Stimulated activated naive CD8-positive, alpha-beta T cell treated with anti-CD3 and anti-CD28 coated beads, Interleukin-15, Interleukin-2, amounts not matched to agents 100 U/mL and 50 U/mL, for 24 hours (primary cell): Measurements from ENCODE around the gene GPR34.
A peak's percentile ranks its signal among the peaks of the same experiment; 100 is the strongest.
"Not testable (repeated sequence)": the region's sequence is repeated elsewhere in the genome, so short reads cannot be mapped to it uniquely, and the experiment has no call there.

Source experiments
- ATAC-seq: fragments of 150-1000 bp; cut with Tn5 transposase; one replicate; pipeline ENCODE4 v1.10.0; 2021
- DNase-seq: peaks from one replicate; pipeline ENCODE4 v3.0.0; 2021

GPR34 gene, protein sequence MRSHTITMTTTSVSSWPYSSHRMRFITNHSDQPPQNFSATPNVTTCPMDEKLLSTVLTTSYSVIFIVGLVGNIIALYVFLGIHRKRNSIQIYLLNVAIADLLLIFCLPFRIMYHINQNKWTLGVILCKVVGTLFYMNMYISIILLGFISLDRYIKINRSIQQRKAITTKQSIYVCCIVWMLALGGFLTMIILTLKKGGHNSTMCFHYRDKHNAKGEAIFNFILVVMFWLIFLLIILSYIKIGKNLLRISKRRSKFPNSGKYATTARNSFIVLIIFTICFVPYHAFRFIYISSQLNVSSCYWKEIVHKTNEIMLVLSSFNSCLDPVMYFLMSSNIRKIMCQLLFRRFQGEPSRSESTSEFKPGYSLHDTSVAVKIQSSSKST

DNA sequence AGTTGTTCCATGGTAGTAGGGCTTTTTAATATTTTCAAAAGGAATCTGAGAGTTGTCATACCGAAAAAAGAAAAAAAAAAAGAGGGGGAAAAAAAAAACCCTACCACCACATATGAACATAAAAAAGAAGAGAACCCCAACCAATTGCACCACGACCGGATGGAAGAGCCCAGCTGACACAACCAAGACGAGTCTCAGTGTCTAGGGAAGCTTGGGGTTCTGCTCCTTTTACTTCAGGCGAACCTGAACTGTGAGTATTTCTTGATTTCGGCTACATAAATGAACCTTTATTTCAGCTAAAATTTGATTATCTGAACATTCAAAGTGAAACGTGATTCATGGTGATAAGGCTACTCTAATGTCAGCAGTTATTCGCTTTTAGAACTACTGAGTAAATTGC is at the start of gene GPR34:
GPR34 (plus strand) TSS at position 139 of the 400 bp plus-strand sequence. CDS start 6,661 bp downstream, outside the sequence.
- ATAC-seq (peak; percentile 93), DNase-seq (no peak)

DNA sequence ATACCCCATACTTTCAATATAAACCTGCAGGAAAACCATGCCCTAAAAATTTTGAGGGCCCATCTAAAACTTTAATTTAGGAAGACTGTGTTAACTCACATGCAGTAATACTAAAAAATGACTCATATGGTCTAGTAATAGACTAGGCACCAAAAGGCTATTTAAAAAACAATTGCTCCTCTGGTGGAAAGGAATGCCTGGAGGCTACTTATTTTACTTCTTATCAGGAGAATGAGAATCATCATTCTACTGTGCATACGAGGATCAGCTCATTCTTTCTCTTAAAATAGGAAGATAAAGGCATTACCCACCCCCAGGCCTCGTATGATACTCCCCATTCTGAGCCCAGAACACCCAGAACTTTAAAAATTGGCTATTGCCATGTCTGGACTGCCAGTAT is 42.6 kb upstream of the GPR34 start:
- not testable (repeated sequence) for ATAC-seq, DNase-seq

DNA sequence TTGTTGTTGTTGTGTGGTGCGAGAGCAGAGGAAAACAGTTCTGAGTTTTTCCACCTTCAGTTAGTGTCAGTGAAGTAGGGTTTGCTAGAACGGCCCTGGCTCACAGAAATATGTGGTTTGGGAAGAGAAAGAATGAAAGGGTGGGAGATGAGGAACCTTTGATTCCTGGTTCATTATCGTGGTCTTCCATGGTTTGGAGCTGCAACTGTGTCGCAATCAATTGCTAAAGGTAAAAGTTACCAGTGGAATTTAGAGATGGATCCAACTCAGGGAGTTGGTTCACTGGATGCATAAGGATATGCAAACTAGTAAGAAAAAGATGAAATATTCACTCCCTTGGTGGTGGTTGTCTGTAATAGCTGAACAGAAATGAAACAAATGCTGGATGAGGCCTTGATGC is 35.6 kb upstream of the GPR34 start:
- DNase-seq (no peak), ATAC-seq (no peak)

DNA sequence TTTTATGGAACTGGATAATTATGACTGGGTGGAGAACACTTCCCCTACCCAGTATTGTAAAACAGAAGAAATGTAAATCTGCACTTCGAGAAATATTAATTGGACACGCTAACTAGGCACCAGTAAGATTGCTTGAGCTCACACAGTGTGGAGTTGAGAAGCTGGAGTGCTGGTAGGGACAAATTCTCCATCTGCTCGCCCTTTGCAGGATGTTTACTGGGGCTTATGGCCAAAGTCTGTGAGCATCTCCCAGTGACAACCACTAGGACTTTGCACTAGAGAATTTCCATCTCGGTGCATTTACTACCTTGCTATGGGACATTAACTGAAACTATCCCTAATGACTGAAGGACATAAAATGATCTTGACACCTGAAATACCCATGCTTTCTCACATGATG is 33.7 kb upstream of the GPR34 start:
- ATAC-seq (no peak), DNase-seq (no peak)

DNA sequence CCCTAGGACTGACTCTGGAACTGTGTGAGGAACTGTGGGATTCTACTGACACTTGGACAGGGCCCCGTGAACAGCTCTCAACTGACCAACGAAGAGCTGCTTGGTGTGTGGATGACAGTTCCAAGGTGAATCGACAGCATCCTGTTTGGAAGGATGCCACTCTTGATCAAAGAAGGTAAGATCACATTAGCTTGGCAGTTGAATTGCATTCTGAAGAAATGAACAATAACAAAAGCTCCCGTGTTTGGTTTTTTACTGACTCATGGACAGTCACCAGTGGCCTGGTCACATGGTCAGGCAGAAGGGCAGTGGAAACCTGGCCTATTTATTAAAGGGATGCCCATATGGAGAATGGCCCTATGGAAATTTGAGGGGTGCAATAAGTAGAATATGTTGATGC is 33.1 kb upstream of the GPR34 start:
- DNase-seq: no peak

DNA sequence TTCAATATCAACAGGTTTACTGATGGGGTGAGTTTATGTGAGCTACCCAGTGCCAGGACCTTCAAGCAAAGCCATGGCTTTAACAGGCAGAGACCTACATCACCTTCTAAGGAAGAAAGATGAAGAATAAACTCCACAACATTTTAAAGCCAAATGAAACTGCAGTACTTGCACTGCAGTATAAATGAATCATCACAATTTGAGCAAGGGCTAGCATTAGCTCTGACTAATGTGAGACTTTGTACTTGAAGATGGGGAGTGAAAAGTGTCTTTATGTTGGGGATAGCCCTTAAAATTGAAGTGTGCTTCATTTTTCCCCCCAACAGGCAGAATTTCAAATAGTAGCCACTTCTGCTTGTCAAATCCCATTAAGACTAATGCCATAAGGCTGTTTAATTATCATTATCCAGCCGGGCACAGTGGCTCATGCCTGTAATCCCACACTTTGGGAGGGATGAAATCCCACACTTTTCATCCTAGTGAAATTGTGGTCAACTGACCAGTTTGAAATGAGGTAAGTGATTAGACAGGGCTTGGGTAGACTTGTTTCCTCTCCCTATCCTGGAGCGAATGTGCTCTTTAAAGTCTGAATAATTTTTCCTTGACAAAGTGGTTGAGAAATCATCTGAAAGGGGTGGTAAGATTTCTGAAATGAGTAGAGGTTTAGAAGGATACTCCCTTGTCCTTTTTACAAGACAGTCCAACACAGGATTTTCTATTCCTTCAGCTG is 27.2 kb upstream of the GPR34 start:
- no peak for ATAC-seq
- no peak for DNase-seq

More for the DNA sequence above, 33.1 kb upstream of the GPR34 start:
- no peak for ATAC-seq

DNA sequence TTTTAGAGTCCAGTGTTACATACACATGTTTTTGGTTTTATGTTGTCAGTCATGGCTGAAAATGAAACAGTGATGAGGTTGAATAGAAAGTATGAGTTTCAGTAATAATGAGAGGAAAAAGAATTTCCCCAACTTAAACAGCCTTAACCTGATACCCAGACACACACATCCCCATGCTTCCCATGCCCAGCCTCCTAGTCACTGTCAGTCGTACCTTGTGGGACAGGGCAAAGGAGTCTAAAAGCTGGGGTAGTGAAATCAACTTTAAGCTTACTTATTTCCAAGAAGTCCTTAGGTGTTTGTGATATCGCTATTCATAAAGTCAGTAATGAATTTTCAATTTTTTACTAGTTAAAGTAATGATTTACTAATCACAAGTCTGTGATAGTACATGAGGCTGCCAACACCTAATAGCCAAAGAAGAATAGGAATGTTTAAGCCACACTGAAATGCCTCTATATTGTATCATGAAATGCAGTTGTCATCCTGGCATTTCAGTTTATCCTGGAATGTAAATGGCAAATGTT is 24.3 kb upstream of the GPR34 start:
- DNase-seq: peak; percentile 22
- ATAC-seq: peak; percentile 83

DNA sequence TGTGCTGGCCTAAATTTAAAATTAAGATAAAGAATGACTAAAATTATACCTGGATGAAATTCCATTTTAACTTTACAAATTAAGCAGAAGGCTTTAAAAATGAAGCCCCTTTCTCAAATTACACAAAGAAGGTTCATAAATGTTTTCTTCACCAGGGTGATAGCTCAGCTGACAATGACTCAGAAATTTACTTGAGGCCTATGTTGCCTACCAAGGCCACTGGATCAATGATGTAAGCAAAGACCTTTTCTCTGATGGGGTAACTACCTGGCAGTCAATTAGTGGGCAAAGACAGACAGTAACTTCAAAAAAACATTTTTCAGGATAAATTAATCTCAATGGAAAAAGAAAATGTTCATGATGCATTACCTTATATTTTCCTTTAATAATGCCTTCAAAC is 23.9 kb upstream of the GPR34 start:
- DNase-seq: no peak
- no peak for ATAC-seq

DNA sequence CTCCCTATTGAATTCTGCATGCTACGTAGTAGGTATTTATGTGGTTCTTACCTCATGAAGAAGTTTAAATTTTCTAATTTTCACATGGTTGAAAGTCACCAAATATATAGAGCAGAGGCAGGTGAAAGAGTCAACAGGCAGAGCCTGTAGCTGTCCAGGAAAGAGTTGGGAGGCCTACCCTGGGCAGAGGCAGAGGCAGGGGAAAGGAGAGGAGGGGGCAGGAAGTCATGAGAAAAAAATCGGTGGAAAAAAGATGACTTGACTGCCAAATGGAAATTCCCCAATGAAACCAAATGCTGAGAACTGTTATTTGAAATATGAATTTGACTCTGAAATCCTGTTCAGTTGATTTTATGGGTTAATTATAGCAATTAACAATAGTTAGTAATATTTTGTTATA is 23.1 kb upstream of the GPR34 start:
- DNase-seq: no peak

DNA sequence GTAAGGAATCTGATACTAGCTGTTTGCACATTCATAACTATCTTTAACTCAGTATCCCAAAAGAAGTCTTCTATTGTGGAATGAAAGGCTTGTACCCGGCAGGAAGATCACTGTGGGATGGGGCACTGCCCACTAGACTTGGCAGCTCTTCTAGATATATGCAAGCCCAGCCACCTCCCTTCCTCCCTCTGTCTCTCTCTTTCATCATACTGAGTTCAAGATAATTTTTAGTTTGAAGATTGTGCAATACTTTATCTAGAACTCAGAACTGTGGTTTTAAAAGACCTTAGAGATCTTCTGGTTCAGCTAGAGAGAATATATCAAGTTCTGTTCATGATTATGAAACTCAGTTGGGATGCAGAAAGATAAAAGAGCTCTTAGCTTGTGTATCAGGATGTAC is 22.5 kb upstream of the GPR34 start:
- ATAC-seq (peak; percentile 26), DNase-seq (no peak)

More for the DNA sequence above, 23.1 kb upstream of the GPR34 start:
- ATAC-seq: no peak

DNA sequence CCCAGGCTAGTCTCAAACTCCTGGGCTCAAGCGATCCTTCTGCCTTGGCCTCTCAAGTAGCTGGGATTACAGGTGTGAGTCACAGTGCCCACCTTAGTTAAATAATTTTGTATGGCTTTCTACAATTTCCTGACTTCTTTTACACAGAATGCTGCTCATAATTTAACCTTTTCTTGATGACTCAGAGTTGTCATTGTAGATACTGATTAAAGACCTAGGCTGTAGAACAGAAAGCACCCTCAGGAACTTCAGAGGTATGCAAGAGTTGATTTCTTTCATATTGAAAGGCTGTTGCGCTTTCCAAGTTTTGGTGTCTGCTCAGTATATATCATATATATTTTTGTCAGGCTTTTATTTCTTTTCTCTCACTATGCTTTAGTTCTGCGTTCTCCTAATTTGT is 21.1 kb upstream of the GPR34 start:
- peak; percentile 56 for ATAC-seq
- no peak for DNase-seq

DNA sequence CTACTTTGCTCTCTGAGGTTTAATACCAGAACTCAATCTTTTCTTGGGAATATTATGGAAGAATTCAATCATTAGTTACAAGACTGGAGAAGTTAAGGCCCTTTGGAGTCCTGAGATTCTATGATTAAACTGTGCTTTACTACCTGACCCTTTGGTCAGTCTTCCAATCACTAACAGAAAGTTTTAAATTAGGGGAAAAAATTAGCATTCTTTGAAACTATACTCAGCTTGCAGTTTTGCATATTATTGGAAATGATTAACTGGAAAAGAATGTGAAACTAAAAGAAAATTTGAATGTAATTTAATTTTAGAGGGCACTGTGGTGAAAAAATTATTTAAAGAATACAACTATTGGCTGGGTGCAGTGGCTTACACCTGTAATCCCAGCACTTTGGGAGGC is 18.7 kb upstream of the GPR34 start:
- DNase-seq: no peak
- no peak for ATAC-seq

DNA sequence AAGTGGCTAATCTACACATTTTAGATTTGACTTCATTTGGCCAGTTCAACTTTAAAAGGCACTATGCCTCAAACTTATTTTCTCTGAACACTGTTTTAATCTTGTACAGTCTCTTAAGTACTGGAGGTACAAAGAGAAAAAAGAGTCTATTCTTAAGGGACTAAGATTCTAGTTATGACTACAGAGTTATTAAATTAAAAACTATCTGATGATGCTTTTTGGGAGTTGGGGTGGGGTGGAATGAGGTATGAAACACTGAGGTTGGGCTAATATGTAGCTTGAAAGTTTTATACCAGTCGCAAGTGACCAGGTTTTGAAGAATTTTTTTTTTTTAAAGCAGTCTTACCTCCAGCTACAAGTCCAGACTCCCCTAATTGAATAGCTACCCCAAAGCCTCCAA is 17.7 kb upstream of the GPR34 start:
- DNase-seq (no peak), ATAC-seq (no peak)

DNA sequence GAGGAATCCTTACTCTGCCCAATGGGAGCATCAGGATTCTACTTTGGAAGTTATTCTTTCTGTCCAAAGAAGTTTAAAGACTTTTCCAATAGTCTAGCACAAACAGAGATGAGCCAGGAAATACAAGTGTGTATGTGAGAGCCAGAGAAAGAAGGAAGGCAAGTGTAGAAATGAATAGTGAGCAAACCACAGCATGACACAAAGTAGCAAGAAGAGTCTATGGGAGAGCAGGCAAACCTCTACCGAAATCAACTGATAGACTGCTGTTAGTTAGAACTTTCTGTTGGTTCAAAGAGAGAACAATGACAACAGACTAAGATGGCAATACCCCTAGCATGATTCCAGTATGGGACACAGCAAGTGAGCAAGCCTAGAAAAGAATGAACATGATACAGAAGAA is 16.1 kb upstream of the GPR34 start:
- no peak for ATAC-seq
- DNase-seq: no peak

DNA sequence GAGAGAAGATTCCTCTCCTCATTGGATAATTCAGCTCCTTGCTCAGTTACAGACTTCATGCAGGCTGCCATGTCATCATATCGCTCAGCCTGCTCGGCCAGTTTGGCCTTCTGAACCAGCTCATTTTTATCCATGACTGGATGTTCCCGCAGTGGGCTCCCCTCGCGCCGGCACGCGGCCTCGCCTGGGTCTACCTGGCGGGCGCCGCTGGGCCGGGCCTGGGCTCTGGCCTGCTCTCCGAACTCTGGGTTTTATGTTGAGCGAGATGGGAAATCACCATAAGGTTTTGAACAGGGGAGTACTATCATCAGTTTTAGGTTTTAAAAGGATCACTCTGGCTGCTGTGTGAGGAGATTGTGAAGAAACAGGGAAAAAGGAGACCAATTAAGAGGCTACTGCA is 12.4 kb upstream of the GPR34 start:
- not testable (repeated sequence) for ATAC-seq, DNase-seq

DNA sequence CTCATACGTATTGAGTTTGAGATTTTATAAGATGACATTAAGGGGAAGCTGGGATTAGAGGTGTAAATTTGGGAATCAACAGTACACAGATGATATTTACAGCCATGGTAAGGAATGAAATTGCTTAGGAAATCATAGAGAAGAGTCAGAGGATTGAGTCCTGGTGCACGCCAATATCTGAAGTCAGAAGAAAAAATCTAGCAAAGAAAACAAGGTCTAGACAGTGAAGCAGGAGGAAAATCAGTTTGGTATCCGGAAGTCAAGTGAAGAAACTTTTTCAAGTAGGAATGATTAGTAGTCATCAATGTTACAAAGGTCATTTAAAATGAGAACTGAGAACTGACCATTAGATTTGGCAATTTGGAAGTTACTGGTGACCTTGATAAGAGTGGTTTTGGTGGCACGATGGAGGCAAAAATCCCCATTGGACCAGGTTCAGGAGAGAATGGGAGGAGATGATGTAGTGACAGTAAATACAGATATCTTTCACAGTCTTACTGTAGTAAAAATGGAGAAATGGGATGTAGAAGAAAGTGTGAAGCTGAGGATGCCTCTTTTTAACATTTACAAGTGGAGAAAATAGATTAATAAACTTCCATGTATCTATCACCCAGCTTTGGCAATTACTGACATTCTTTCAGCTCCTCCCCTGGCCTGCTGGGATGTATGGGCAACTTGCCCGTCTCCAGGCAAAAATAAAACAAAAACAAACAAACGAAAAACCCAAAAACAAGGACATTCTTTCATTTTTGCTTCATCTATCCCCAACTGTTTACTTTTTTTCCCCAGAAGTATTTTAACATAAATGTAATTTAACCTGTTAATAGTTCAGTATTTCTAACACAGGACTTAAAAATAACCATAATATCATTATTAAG is 11.4 kb upstream of the GPR34 start:
- DNase-seq: no peak
- ATAC-seq: no peak

DNA sequence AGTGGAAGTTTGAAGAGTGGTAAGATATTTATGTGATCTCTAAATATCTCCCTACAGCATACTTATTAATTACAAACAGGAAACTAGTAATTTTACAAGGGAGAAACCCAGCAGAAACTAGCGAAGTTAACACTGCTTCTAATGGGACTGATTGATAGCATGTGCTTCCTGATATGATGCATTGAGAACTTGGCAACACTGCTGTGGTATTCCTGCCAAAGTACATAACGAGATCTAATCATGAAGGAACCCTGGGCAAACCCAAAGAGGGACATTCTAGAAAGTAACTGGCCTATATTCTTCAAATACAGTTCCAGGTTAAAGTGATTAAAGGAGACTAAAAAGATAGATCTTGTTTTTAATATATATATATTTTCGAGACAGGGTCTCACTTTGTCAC is 4.6 kb upstream of the GPR34 start:
- no peak for DNase-seq

DNA sequence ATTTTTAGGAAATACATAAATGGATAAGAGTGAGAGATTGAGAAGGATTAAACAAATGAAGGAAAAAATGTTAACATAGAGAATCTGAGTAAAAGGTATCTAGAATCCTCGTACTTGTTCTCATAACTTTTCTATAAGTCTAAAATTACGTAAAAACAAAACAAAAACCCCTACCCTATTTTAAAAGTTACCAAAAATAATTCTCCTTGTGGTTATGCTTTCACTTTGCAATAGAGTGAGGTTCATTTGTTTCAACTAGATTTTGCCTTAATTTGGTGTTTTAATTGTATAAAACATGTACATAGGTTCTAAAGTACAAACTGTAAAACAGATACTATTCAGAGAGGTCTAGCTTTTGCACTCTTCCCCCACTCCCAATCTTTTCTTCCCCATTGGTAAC is 3.8 kb upstream of the GPR34 start:
- ATAC-seq: no peak
- DNase-seq: no peak

More for the DNA sequence above, 4.6 kb upstream of the GPR34 start:
- ATAC-seq: no peak

DNA sequence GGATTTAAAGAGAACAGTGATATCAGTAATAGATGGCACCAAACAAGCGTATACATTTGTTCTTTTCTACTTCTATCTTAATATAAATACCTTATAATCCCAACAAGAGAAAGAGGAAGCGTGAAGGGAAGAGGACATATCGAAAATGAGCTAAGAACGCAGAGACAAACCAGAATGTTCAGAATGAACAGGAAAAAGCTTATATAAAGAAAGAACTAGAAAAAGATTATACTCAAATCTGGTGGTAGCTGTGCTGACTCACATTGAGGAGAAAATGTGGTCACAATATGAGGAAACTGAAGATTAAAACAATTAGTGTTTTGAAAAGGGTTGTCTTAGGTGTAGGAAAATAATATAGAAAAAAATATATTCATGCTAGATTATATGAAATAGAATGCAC is 2.0 kb upstream of the GPR34 start:
- no peak for DNase-seq
- no peak for ATAC-seq

DNA sequence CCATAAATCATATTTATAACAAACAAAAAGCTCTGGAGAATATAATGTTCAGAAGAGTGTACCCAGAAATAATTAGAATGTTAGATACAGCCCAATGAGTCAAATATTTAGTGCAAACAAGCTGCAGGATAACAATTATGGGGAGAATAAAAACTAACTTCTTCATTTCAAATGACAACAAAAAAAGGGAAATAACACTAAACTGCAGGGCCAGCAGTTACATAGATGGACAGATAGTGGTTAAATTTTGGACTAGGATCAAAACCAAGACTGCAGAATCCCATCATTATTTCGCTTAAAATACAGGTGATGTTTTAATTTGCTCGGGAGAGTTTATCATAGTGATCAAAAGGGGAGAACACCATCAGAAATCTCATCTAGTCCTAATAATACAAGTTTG is 617 bp upstream of the GPR34 start:
- ATAC-seq (no peak), DNase-seq (no peak)

DNA sequence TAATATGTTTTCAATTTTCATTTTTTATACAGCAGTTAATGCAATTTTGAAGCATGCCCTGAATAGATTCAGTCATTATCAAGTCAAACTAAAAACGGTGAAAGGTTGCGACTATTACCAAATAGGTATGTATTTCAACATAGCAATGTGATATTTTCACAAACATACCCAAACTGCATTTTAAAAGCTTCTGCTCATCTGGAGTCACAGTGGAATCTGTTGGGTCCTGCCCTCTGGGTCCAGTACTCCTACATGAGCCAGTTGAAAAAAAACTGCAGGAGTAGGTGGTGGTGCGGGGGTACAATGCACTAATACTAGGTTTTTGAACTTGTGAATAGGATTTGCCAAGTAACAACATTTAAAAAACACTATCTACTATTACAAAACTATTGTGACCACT is 938 bp downstream of the GPR34 start:
- ATAC-seq (no peak), DNase-seq (no peak)

DNA sequence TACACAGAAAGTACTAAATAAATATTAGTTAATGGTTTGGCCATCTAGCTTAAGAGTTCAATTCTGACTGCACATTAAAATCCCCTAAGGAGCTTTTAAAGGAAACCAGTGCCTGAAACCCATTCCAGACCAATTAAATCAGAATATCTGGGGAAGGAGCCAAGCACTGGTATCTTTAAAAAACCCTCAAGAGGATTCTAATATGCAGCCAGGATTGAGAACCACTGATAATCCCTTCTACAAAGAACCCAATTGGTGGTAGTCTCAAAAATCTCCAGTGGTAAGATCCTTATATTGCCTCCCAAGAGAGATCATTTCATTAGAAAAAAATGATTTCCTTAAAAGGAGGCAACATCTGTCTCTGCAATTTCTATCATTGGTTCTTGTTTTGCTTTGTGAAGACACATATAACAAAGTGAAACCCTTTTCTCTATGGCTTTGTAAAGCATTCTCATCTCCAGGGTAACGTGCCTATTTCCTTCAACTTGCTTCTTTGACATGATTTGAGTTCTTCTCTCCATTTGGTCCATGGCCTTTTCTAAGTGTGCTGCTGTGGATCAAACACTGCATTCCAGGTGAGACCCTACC is 3.5 kb downstream of the GPR34 start:
- DNase-seq: no peak
- no peak for ATAC-seq
